Tibial nerve (tissue), 4 donors: Measurements from ENCODE around the gene PKP1. TPM values are rescaled to one million over a fixed set of nuclear protein-coding genes. Genes with fewer than 3 reads are reported as not detected.
"Not testable (repeated sequence)": the region's sequence is repeated elsewhere in the genome, so short reads cannot be mapped to it uniquely, and the experiment has no call there.

Source experiments
- DNase-seq, 2 donors: peaks; one replicate each; pipeline ENCODE4 v3.0.0-alpha.2; 2019; ENCODE audit warnings: low spot score in 2 of 2
- H3K27ac ChIP-seq, 4 donors: fragments of 200-600 bp; sonication (generic) in 3 of 4; one replicate each; pipeline ENCODE4 v1.5.1; 2017 to 2019; ENCODE audit warnings: mild to moderate bottlenecking in 1 of 4
- H3K27me3 ChIP-seq, 2 donors: fragments of 200-600 bp; sonication (generic) in 1 of 2; one replicate each; pipeline versions ENCODE4 v1.5.1 to v1.6.0; 2017 to 2019
- H3K36me3 ChIP-seq, 3 donors: fragments of 200-600 bp; sonication (generic); one replicate each; pipeline ENCODE4 v1.5.1; 2018 to 2019
- H3K4me1 ChIP-seq, 4 donors: fragments of 200-600 bp; sonication (generic) in 3 of 4; one replicate each; pipeline ENCODE4 v1.5.1; 2017 to 2019
- H3K4me3 ChIP-seq, 4 donors: fragments of 200-600 bp; sonication (generic) in 3 of 4; one replicate each; pipeline ENCODE4 v1.5.1; 2017 to 2019; ENCODE audit warnings: mild to moderate bottlenecking in 1 of 4, moderate library complexity in 1 of 4
- H3K9me3 ChIP-seq, 4 donors: fragments of 200-600 bp; sonication (generic) in 3 of 4; one replicate each; pipeline ENCODE4 v1.5.1; 2017 to 2019
- EP300 ChIP-seq, 2 donors: sonication (generic); formaldehyde crosslinking; IDR thresholded peaks; one replicate each; pipeline ENCODE4 v1.6.1; 2017; ENCODE audit warnings: antibody characterized with exemption in 2 of 2, mild to moderate bottlenecking in 1 of 2
- POLR2A ChIP-seq, 2 donors: fragments of 450-650 bp; IDR thresholded peaks; one replicate each; pipeline ENCODE4 v1.6.1; 2017; ENCODE audit warnings: antibody characterized with exemption in 2 of 2, mild to moderate bottlenecking in 2 of 2, moderate library complexity in 2 of 2
- WGBS, 2 donors: methylation state at CpG; one replicate each; pipeline ENCODE4 v1.1.5; 2018; 5-methylcytosine and 5-hydroxymethylcytosine counted together
- total RNA-seq, 4 donors: library from RNA; depleted of rRNA; stranded (reverse); fragments of >200 nt; gene quantifications; one replicate each; pipeline ENCODE4 v1.1.0, GENCODE V29; 2016
- TF ChIP-seq, protein P1 (sequence below), 5 experiments: fragments of 200-600 bp in 3 of 5; fragments of 450-650 bp in 2 of 5; sonication (generic) in 3 of 5; IDR thresholded peaks; one replicate each; pipeline ENCODE4 v1.5.1; 2016 to 2019; ENCODE audit warnings: antibody characterized with exemption in 5 of 5, mild to moderate bottlenecking in 3 of 5, moderate library complexity in 2 of 5

Gene PKP1
- total RNA-seq, 4 donors from 2014 or later, result 0.22 to 0.90 (median 0.39) TPM; not detected in 1

DNA sequence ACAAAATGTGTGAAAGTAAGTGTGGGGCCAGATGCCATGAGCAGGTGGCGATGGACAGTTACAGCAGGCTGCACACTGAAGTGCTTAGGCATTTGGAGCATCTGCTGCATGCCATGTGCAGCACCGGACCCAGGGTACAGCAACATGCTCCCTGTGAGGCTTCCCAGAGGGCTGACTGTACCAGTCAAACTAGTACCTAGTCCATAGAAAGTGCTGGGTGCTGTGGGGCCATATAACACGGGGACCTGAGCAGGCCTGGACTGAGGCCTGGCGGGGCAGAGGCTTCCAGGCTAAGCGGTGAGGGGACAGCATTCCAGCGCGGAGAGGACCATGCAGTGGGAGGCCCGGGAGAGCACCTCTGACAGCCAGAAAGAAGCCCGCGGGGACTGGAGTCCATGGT is 29.9 kb upstream of the PKP1 start:
- H3K9me3 ChIP-seq, result no peaks in the 10 kb centered on the region
- H3K4me3 ChIP-seq, result no peak overlapping the region
- no peak for DNase-seq
- no peak overlapping the region for H3K27ac ChIP-seq
- TF ChIP-seq POLR2A (IDR thresholded peaks at IDR 0.05) (no peak), EP300 (IDR thresholded peaks at IDR 0.05) (no peak)
- TF ChIP-seq, protein P1, sequence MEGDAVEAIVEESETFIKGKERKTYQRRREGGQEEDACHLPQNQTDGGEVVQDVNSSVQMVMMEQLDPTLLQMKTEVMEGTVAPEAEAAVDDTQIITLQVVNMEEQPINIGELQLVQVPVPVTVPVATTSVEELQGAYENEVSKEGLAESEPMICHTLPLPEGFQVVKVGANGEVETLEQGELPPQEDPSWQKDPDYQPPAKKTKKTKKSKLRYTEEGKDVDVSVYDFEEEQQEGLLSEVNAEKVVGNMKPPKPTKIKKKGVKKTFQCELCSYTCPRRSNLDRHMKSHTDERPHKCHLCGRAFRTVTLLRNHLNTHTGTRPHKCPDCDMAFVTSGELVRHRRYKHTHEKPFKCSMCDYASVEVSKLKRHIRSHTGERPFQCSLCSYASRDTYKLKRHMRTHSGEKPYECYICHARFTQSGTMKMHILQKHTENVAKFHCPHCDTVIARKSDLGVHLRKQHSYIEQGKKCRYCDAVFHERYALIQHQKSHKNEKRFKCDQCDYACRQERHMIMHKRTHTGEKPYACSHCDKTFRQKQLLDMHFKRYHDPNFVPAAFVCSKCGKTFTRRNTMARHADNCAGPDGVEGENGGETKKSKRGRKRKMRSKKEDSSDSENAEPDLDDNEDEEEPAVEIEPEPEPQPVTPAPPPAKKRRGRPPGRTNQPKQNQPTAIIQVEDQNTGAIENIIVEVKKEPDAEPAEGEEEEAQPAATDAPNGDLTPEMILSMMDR (IDR thresholded peaks at IDR 0.05), result no peak
- no peaks in the 10 kb centered on the region for H3K36me3 ChIP-seq
- no peaks in the 10 kb centered on the region for H3K27me3 ChIP-seq
- peaks cover 0 to 5% (median 0%) of the 10 kb centered on the region in 4 donors for H3K4me1 ChIP-seq
- WGBS, 2 donors, result 64 to 77% methylated on average over 10 of the region's 10 CpGs

DNA sequence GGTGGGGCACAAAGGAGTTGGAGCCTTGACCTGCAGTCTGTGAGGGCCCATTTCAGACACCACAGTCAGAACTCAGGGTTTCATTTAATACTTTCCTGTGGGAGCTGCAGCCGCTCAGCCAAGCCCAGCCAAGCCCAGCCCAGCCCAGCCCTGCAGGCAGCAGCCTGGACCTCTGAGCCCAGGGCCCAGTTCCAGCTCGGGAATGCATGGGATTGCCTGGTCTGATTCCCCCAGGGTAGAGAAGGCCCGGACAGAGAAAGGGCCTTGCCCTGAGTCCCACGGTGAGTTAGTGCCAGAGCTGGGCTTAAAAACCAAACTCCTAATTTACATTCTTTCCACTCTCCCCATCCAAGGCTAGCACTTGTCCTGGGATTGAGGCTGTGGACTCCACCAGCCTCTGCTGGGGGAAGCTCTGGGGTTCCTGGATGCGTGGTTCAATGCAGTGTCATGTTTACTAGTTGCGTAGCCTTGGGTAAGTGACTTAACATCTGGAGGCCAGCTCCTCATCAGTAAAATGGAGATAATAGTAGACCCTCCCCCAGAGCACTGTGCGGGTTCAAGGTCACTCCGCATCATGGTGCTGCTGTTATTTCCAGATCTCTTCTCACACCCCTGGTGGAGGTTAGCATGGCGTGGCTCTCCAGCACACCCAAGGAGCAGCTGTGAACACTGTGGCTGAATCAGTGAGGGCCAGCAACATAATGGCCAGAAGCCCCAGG is 29.2 kb upstream of the PKP1 start:
- WGBS, 2 donors, result 78 to 82% methylated on average over 8 to 9 of the region's 9 CpGs

DNA sequence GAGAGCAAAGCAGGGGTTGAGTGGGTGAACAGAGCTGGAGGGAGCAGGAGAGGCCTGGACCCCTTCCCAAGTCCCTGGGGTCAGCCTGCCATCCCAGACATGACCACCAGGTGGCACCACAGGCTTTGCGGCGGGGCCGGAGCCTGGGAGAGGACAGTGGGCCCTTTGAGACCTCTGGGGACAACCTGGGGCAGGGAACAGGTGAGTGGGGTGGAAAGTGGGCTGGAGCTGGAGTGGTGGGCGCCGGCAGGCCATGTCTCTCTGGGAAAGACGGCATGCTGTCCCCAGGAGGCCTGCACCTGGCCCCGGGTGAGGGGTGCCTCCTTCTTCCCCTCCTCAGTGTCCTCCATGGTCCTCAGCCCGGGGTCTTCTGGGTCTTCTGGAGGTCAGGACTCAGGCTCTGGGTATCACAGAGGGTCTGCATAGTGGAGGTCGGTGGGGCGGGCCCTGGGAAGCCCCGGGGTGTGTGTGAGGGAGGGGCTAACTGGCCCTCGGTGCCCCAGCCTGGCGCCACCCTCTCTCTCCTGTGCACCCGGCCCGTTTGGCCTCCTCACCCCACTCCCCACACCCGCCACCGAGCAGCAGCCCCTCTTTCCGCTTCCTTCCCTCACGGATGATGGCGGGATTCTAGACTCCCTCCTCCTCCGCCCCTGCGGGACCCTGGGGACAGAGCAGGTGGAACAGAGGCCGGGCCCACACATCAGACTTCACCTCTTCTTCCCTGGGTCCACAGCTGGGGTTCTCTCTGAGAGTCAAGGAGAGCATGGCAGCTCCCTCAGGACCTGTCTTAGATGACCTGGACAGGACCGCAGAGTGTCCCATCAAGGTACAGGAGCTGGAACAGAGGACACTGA is 28.5 kb upstream of the PKP1 start:
- H3K27me3 ChIP-seq, result peaks cover 0 to 11% of the 10 kb centered on the region in 2 donors
- TF ChIP-seq, protein P1 (IDR thresholded peaks at IDR 0.05), result peak; percentile 92 to 97 (median 92)
- no peak for TF ChIP-seq EP300 (IDR thresholded peaks at IDR 0.05)
- H3K27ac ChIP-seq, result no peak overlapping the region
- H3K4me1 ChIP-seq, result peaks cover 0 to 9% (median 1%) of the 10 kb centered on the region in 4 donors
- peak; percentile 45 to 61 for DNase-seq
- H3K4me3 ChIP-seq, result no peak overlapping the region
- no peaks in the 10 kb centered on the region for H3K36me3 ChIP-seq
- WGBS, 2 donors, result 49 to 50% methylated on average over 19 to 24 of the region's 24 CpGs
- no peaks in the 10 kb centered on the region for H3K9me3 ChIP-seq

More for the DNA sequence above, 29.2 kb upstream of the PKP1 start:
- Histone ChIP-seq H3K36me3 (no peaks in the 10 kb centered on the region), H3K27me3 (peaks cover 0 to 3% of the 10 kb centered on the region in 2 donors), H3K9me3 (no peaks in the 10 kb centered on the region), H3K4me1 (peaks cover 0 to 5% (median 0%) of the 10 kb centered on the region in 4 donors), H3K4me3 (no peak overlapping the region), H3K27ac (no peak overlapping the region)
- no peak for DNase-seq
- TF ChIP-seq, protein P1 (IDR thresholded peaks at IDR 0.05), result no peak
- TF ChIP-seq EP300 (IDR thresholded peaks at IDR 0.05) (no peak), POLR2A (IDR thresholded peaks at IDR 0.05) (no peak)

DNA sequence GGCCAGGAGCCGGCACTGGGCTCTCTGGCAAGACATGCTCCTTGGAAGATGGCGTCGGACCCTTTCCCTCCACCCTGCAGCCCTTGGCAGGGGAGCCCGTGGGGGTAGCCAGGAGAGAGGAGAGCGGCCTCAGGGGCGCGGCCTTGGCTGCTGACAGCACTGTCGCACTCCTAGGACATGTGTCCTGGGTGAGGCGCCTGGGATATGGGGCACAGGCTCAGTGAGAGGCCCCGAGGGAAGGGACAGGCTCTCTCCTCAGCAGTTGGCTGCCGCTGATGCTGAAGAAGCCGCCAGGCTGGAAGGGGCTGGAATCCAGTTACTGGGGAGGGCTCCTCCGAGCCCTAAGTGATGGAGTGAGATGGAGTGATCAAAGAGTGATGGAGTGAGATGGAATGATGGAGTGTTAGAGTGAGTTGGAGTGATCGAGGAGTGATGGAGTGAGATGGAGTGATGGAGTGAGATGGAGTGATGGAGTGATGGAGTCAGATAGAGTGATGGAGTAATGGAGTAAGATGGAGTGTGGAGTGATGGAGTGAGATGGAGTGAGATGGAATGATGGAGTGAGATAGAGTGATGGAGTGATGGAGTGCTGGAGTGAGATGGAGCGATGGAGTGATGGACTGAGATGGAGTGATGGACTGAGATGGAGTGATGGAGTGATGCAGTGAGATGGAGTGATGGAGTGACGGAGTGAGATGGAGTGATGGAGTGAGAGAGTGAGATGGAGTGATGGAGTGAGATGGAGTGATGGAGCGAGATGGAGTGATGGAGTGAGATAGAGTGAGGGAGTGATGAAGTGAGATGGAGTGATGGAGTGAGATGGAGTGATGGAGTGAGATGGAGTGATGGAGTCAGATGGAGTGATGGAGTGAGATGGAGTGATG is 27.6 kb upstream of the PKP1 start:
- H3K36me3 ChIP-seq, result no peaks in the 10 kb centered on the region
- H3K27me3 ChIP-seq, result peaks cover 0 to 19% of the 10 kb centered on the region in 2 donors
- H3K4me1 ChIP-seq, result peaks cover 0 to 16% (median 4%) of the 10 kb centered on the region in 4 donors
- H3K4me3 ChIP-seq, result no peak overlapping the region
- 86 to 90% methylated on average over 16 to 17 of the region's 17 CpGs for WGBS, 2 donors
- DNase-seq, result no peak
- no peak overlapping the region for H3K27ac ChIP-seq
- H3K9me3 ChIP-seq, result no peaks in the 10 kb centered on the region
- TF ChIP-seq, protein P1 (IDR thresholded peaks at IDR 0.05), result no peak
- TF ChIP-seq POLR2A (IDR thresholded peaks at IDR 0.05) (no peak), EP300 (IDR thresholded peaks at IDR 0.05) (no peak)

DNA sequence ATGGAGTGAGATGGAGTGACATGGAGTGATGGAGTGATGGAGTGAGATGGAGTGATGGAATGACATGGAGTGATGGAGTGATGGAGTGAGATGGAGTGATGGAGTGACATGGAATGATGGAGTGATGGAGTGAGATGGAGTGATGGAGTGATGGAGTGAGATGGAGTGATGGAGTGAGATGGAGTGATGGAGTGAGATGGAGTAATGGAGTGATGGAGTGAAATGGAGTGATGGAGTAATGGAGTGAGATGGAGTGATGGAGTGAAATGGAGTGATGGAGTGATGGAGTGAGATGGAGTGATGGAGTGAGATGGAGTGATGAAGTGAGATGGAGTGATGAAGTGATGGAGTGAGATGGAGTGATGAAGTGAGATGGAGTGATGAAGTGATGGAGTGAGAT is 25.2 kb upstream of the PKP1 start:
- peaks cover 0 to 30% of the 10 kb centered on the region in 2 donors for H3K27me3 ChIP-seq

More for the DNA sequence above, 25.2 kb upstream of the PKP1 start:
- H3K4me1 ChIP-seq, result peaks cover 0 to 16% (median 4%) of the 10 kb centered on the region in 4 donors
- H3K4me3 ChIP-seq, H3K9me3 ChIP-seq, DNase-seq, H3K27ac ChIP-seq, H3K36me3 ChIP-seq: not testable (repeated sequence)
